Caco-2 (cell line): ENCODE data around the gene TLCD1. TPM values are rescaled to one million over a fixed set of nuclear protein-coding genes. Genes with fewer than 3 reads are reported as not detected.

Experiments
- BruUV-seq: library from RNA; stranded (reverse); fragments of 400-500 nt; replicated peaks from 2 replicates; lab custom pipeline; 2021; lab: Mats Ljungman, UMichigan
- CTCF ChIA-PET: fragments of 300-600 bp; sonication (Branson Sonifier 250); formaldehyde crosslinking; loops from one replicate; lab custom pipeline; 2022; ENCODE audit warnings: antibody characterized with exemption; lab: Charles Lee
- POLR2A ChIA-PET: fragments of 300-600 bp; sonication (Branson Sonifier 250); formaldehyde crosslinking; loops from one replicate; lab custom pipeline; 2022; ENCODE audit warnings: antibody characterized with exemption; lab: Charles Lee
- DNase-seq, 2 experiments: peaks; one replicate each; pipeline versions ENCODE4 v3.0.0 to v3.0.0-alpha.2; 2020 to 2022
- H3K27me3 ChIP-seq: replicated peaks from 2 replicates; pipeline ENCODE4 v1.6.0; 2011; ENCODE audit warnings: low read length; ENCODE audit not compliant: control insufficient read depth, insufficient read depth
- H3K36me3 ChIP-seq: 2 replicates; pipeline ENCODE4 v1.5.1; 2011; ENCODE audit warnings: low read length; ENCODE audit not compliant: control insufficient read depth, insufficient read depth
- H3K4me1 ChIP-seq: fragments of 250-450 bp; sonication (Bioruptor Pico); 2 replicates; pipeline ENCODE4 v1.5.1; 2020; ENCODE audit warnings: mild to moderate bottlenecking
- H3K4me3 ChIP-seq: 2 replicates; pipeline ENCODE4 v1.5.1; 2011; ENCODE audit warnings: low read depth, mild to moderate bottlenecking, control low read depth, low read length
- H3K9me3 ChIP-seq: fragments of 250-450 bp; sonication (Bioruptor Pico); 2 replicates; pipeline ENCODE4 v1.5.1; 2020; ENCODE audit warnings: mild to moderate bottlenecking, moderate library complexity
- H3K27ac Mint-ChIP-seq: one replicate; pipeline ENCODE4 v1.8.0; 2022; ENCODE audit warnings: mixed read lengths; ENCODE audit not compliant: unreplicated experiment
- H3K27me3 Mint-ChIP-seq: one replicate; pipeline ENCODE4 v1.8.0; 2022; ENCODE audit warnings: mixed read lengths; ENCODE audit not compliant: insufficient read depth, unreplicated experiment
- H3K36me3 Mint-ChIP-seq: one replicate; pipeline ENCODE4 v1.8.0; 2022; ENCODE audit warnings: mild to moderate bottlenecking, mixed read lengths; ENCODE audit not compliant: insufficient read depth, unreplicated experiment
- H3K4me1 Mint-ChIP-seq: one replicate; pipeline ENCODE4 v1.8.0; 2022; ENCODE audit warnings: low read depth, mixed read lengths; ENCODE audit not compliant: unreplicated experiment
- H3K4me3 Mint-ChIP-seq: one replicate; pipeline ENCODE4 v1.8.0; 2022; ENCODE audit warnings: mild to moderate bottlenecking, moderate library complexity, mixed read lengths; ENCODE audit not compliant: unreplicated experiment
- H3K9me3 Mint-ChIP-seq: one replicate; pipeline ENCODE4 v1.8.0; 2022; ENCODE audit warnings: mixed read lengths; ENCODE audit not compliant: unreplicated experiment
- intact Hi-C: fragments of 100-400 bp; cut with micrococcal nuclease; formaldehyde crosslinking; loops from one replicate; pipeline ENCODE4 v1.10.0; 2022; ENCODE audit not compliant: unreplicated experiment
- total RNA-seq: library from RNA; stranded (reverse); gene quantifications from 2 replicates; pipeline ENCODE4 v1.2.3, GENCODE V29; 2022
- TF ChIP-seq, protein P1 (sequence below), 2 experiments: fragments of 200-600 bp in 1 of 2; IDR thresholded peaks; 1 replicate in 1 of 2; 2 replicates in 1 of 2; pipeline versions ENCODE4 v1.5.1 to v1.8.0; 2011 to 2022; ENCODE audit warnings: antibody characterized with exemption in 1 of 2, control low read depth in 1 of 2, inconsistent platforms in 1 of 2, low read depth in 1 of 2, low read length in 1 of 2, mild to moderate bottlenecking in 1 of 2, moderate library complexity in 1 of 2; ENCODE audit not compliant: insufficient read depth in 1 of 2, severe bottlenecking in 1 of 2, unreplicated experiment in 1 of 2

The TLCD1 gene
- total RNA-seq, 1 experiment from 2014 or later = 37.9 TPM

DNA sequence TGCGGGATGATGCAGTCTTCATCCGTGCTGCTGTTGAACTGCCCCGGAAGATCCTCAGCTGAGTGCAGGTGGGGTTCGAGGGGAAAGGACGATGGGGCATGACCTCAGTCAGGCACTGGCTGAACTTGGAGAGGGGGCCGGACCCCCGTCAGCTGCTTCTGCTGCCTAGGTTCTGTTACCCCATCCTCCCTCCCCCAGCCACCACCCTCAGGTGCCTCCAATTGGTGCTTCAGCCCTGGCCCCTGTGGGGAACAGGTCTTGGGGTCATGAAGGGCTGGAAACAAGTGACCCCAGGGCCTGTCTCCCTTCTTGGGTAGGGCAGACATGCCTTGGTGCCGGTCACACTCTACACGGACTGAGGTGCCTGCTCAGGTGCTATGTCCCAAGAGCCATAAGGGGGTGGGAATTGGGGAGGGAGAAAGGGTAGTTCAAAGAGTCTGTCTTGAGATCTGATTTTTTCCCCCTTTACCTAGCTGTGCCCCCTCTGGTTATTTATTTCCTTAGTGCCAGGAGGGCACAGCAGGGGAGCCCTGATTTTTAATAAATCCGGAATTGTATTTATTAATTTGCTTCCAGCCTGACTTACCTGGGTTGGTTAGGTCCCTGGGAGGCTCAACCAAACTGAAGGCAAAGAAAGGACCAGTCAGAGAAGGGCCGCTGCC is 23.6 kb upstream of the TLCD1 start:
- Histone ChIP-seq H3K27me3 (no peaks in the 10 kb centered on the region), H3K4me3 (no peak overlapping the region), H3K9me3 (no peaks in the 10 kb centered on the region), H3K36me3 (peaks cover 24% of the 10 kb centered on the region), H3K4me1 (peaks cover 28% of the 10 kb centered on the region)
- no TSS peak for BruUV-seq
- Mint-ChIP-seq H3K27ac (peak overlapping the region; percentile 81), H3K9me3 (no peaks in the 10 kb centered on the region), H3K36me3 (peaks cover 92% of the 10 kb centered on the region), H3K4me3 (no peak overlapping the region), H3K27me3 (no peaks in the 10 kb centered on the region), H3K4me1 (peaks cover 12% of the 10 kb centered on the region)
- ChIA-PET CTCF (interaction anchor here (0.5 to 9.5 kb wide), 18 partner anchors 9 to 559 kb away, joined by 3 to 324 read pairs (median 4); partner anchors contain the start of genes NEK8, PHF12, RPL23A and SDF2), POLR2A (interaction anchor here (1.0 to 8.1 kb wide), 4 partner anchors 22 to 39 kb away, joined by 3 to 165 read pairs (median 36); partner anchors contain the start of genes NEK8, RPL23A and TLCD1)
- DNase-seq = no peak
- intact Hi-C loops = loop anchor here (1.0 kb wide), 1 partner anchor 22 kb away; no protein-coding TSS in a partner anchor
- TF ChIP-seq, protein P1, sequence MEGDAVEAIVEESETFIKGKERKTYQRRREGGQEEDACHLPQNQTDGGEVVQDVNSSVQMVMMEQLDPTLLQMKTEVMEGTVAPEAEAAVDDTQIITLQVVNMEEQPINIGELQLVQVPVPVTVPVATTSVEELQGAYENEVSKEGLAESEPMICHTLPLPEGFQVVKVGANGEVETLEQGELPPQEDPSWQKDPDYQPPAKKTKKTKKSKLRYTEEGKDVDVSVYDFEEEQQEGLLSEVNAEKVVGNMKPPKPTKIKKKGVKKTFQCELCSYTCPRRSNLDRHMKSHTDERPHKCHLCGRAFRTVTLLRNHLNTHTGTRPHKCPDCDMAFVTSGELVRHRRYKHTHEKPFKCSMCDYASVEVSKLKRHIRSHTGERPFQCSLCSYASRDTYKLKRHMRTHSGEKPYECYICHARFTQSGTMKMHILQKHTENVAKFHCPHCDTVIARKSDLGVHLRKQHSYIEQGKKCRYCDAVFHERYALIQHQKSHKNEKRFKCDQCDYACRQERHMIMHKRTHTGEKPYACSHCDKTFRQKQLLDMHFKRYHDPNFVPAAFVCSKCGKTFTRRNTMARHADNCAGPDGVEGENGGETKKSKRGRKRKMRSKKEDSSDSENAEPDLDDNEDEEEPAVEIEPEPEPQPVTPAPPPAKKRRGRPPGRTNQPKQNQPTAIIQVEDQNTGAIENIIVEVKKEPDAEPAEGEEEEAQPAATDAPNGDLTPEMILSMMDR (IDR thresholded peaks at IDR 0.05; ENCODE audit: insufficient read depth in 1 of 2, low read depth in 1 of 2, low read length in 1 of 2, severe bottlenecking in 1 of 2, unreplicated experiment in 1 of 2) = no peak

DNA sequence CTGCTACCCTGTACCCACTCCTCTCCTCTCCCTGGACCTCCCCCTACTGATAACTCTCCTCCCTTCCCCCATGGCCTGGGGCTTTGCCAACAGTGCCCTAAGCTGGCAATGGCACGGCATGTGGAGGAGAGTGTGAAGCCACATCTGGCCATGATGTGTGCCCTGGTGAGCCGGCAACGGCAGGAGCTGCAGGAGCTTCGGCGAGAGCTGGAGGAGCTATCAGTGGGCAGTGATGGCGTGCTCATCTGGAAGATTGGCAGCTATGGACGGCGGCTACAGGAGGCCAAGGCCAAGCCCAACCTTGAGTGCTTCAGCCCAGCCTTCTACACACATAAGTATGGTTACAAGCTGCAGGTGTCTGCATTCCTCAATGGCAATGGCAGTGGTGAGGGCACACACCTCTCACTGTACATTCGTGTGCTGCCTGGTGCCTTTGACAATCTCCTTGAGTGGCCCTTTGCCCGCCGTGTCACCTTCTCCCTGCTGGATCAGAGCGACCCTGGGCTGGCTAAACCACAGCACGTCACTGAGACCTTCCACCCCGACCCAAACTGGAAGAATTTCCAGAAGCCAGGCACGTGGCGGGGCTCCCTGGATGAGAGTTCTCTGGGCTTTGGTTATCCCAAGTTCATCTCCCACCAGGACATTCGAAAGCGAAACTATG is 23.0 kb upstream of the TLCD1 start:
- Histone ChIP-seq H3K9me3 (no peaks in the 10 kb centered on the region), H3K36me3 (peaks cover 24% of the 10 kb centered on the region), H3K27me3 (no peaks in the 10 kb centered on the region), H3K4me3 (no peak overlapping the region), H3K4me1 (peaks cover 28% of the 10 kb centered on the region)
- Mint-ChIP-seq H3K9me3 (no peaks in the 10 kb centered on the region), H3K27ac (peak overlapping the region; percentile 81), H3K36me3 (peaks cover 93% of the 10 kb centered on the region), H3K4me3 (peak overlapping the region; percentile 43), H3K27me3 (no peaks in the 10 kb centered on the region), H3K4me1 (peaks cover 12% of the 10 kb centered on the region)
- no peak for DNase-seq
- TF ChIP-seq, protein P1 (IDR thresholded peaks at IDR 0.05; ENCODE audit: insufficient read depth in 1 of 2, low read depth in 1 of 2, low read length in 1 of 2, severe bottlenecking in 1 of 2, unreplicated experiment in 1 of 2) = no peak
- no TSS peak for BruUV-seq
- ChIA-PET CTCF (interaction anchor here (0.9 to 9.5 kb wide), 5 partner anchors 16 to 153 kb away, joined by 4 to 324 read pairs (median 16); partner anchors contain the start of genes NEK8, RPL23A and TLCD1), POLR2A (interaction anchor here (1.5 to 8.1 kb wide), 2 partner anchors 22 to 39 kb away, joined by 3 to 165 read pairs; partner anchors contain the start of genes NEK8 and TLCD1)
- intact Hi-C loops = no loop called here
